Liver (tissue), 9 donors: ENCODE results near the gene PAX6. TPM values are rescaled to one million over a fixed set of nuclear protein-coding genes. Genes with fewer than 3 reads are reported as not detected.

Source experiments
- DNase-seq: peaks from one replicate; pipeline ENCODE4 v3.0.0-alpha.2; 2017; ENCODE audit warnings: low spot score
- H3K27ac ChIP-seq, 2 donors: one replicate each; pipeline ENCODE4 v1.7.0; 2013; ENCODE audit warnings: inconsistent platforms in 2 of 2, low read length in 2 of 2, control low read depth in 1 of 2, low read depth in 1 of 2, mild to moderate bottlenecking in 1 of 2
- H3K27me3 ChIP-seq, 4 donors: one replicate each; pipeline versions ENCODE4 v1.6.1 to v1.7.0; 2013; ENCODE audit warnings: low read length in 3 of 4, inconsistent platforms in 1 of 4, mild to moderate bottlenecking in 1 of 4, moderate library complexity in 1 of 4; ENCODE audit not compliant: control insufficient read depth in 4 of 4, insufficient read depth in 4 of 4
- H3K36me3 ChIP-seq, 4 donors: one replicate each; pipeline versions ENCODE4 v1.6.1 to v1.7.0; 2013; ENCODE audit warnings: low read length in 3 of 4, mild to moderate bottlenecking in 3 of 4, low read depth in 1 of 4, moderate library complexity in 1 of 4; ENCODE audit not compliant: control insufficient read depth in 4 of 4, insufficient read depth in 3 of 4
- H3K4me1 ChIP-seq, 4 donors: one replicate each; pipeline versions ENCODE4 v1.6.1 to v1.7.0; 2013; ENCODE audit warnings: low read length in 3 of 4, mild to moderate bottlenecking in 3 of 4, moderate library complexity in 1 of 4; ENCODE audit not compliant: control insufficient read depth in 4 of 4, insufficient read depth in 4 of 4
- H3K4me3 ChIP-seq, 3 donors: one replicate each; pipeline versions ENCODE4 v1.6.1 to v1.7.0; 2013; ENCODE audit warnings: low read length in 3 of 3, control low read depth in 1 of 3, low read depth in 1 of 3, mild to moderate bottlenecking in 1 of 3
- H3K9ac ChIP-seq, 2 donors: one replicate each; pipeline ENCODE4 v1.7.0; 2013; ENCODE audit warnings: low read length in 2 of 2, mild to moderate bottlenecking in 2 of 2, moderate library complexity in 2 of 2, control low read depth in 1 of 2, low read depth in 1 of 2
- H3K9me3 ChIP-seq, 4 donors: one replicate each; pipeline versions ENCODE4 v1.6.1 to v1.7.0; 2013; ENCODE audit warnings: low read length in 3 of 4; ENCODE audit not compliant: control insufficient read depth in 4 of 4
- EGR1 ChIP-seq, 2 donors: IDR thresholded peaks; 2 replicates each; pipeline ENCODE4 v1.6.1; 2016 to 2018; ENCODE audit warnings: antibody characterized with exemption in 2 of 2, low read depth in 2 of 2
- FOXA1 ChIP-seq: IDR thresholded peaks from 2 replicates; pipeline ENCODE4 v1.6.1; 2016; ENCODE audit warnings: antibody characterized with exemption
- FOXA2 ChIP-seq: IDR thresholded peaks from 2 replicates; pipeline ENCODE4 v1.6.1; 2016; ENCODE audit warnings: antibody characterized with exemption
- GABPA ChIP-seq, 2 donors: IDR thresholded peaks in 1 of 2; conservative IDR thresholded peaks in 1 of 2; 2 replicates each; pipeline ENCODE4 v1.6.1; 2016; ENCODE audit warnings: antibody characterized with exemption in 2 of 2, mild to moderate bottlenecking in 1 of 2, moderate library complexity in 1 of 2
- HNF4G ChIP-seq: IDR thresholded peaks from 2 replicates; pipeline ENCODE4 v1.6.1; 2016; ENCODE audit warnings: antibody characterized with exemption
- JUND ChIP-seq, 2 donors: IDR thresholded peaks; 2 replicates each; pipeline ENCODE4 v1.6.1; 2016; ENCODE audit warnings: antibody characterized with exemption in 2 of 2
- MAX ChIP-seq: IDR thresholded peaks from 2 replicates; pipeline ENCODE4 v1.6.1; 2016; ENCODE audit warnings: antibody characterized with exemption
- NR2F2 ChIP-seq: IDR thresholded peaks from 2 replicates; pipeline ENCODE4 v1.6.1; 2016; ENCODE audit warnings: antibody characterized with exemption
- RAD21 ChIP-seq, 2 donors: IDR thresholded peaks; 2 replicates each; pipeline ENCODE4 v1.6.1; 2016; ENCODE audit warnings: antibody characterized with exemption in 2 of 2, mild to moderate bottlenecking in 2 of 2
- REST ChIP-seq: IDR thresholded peaks from 2 replicates; pipeline ENCODE4 v1.6.1; 2016; ENCODE audit warnings: antibody characterized with exemption, mild to moderate bottlenecking
- RXRA ChIP-seq, 2 donors: IDR thresholded peaks; 2 replicates each; pipeline ENCODE4 v1.6.1; 2017 to 2018; ENCODE audit warnings: antibody characterized with exemption in 2 of 2, mild to moderate bottlenecking in 1 of 2
- SP1 ChIP-seq: IDR thresholded peaks from 2 replicates; pipeline ENCODE4 v1.6.1; 2018; ENCODE audit warnings: antibody characterized with exemption, mild to moderate bottlenecking
- TAF1 ChIP-seq: conservative IDR thresholded peaks from 2 replicates; pipeline ENCODE4 v1.6.1; 2016; ENCODE audit warnings: antibody characterized with exemption, mild to moderate bottlenecking
- YY1 ChIP-seq: IDR thresholded peaks from 2 replicates; pipeline ENCODE4 v1.6.1; 2016; ENCODE audit warnings: antibody characterized with exemption, mild to moderate bottlenecking
- whole genome bisulfite sequencing: extraction: QIAGEN DNeasy Blood & Tissue Kit; methylation state at CpG from one replicate; pipeline ENCODE4 v1.1.7; 2013; 5-methylcytosine and 5-hydroxymethylcytosine counted together
- polyA plus RNA-seq, 2 donors: library from polyadenylated mRNA; stranded (reverse) in 1 of 2; unstranded in 1 of 2; fragments of 200-250 nt in 1 of 2; fragments of >200 nt in 1 of 2; fragmentation: Nextera tagmentation in 1 of 2; extraction: Ambion mirVana in 1 of 2; gene quantifications; one replicate each; pipeline versions ENCODE4 v1.2.1 to v1.2.3, GENCODE V29; 2013 to 2015
- total RNA-seq, 2 donors: library from RNA; depleted of rRNA; stranded (reverse); fragments of >200 nt; gene quantifications; one replicate each; pipeline ENCODE4 v1.2.3, GENCODE V29; 2014
- TF ChIP-seq, protein P1 (sequence below): IDR thresholded peaks from 2 replicates; pipeline ENCODE4 v1.6.1; 2016; ENCODE audit warnings: antibody characterized with exemption
- TF ChIP-seq, protein P2 (sequence below): IDR thresholded peaks from 2 replicates; pipeline ENCODE4 v1.6.1; 2016; ENCODE audit warnings: antibody characterized with exemption
- TF ChIP-seq, protein P3 (sequence below): fragments of 150-350 bp; IDR thresholded peaks from 2 replicates; pipeline ENCODE4 v1.5.1; 2017; ENCODE audit warnings: improper control_type of control experiment, low read depth, low read length; ENCODE audit not compliant: missing input control
- donor health status: healthy.
- donor health status: healthy.
- donor health status: healthy.
- donor health status: healthy.
- donor health status: healthy.

Gene PAX6
- total and polyA plus RNA-seq, 4 donors, result not detected

- TF ChIP-seq RXRA (IDR thresholded peaks at IDR 0.05) (no peak), SP1 (no peak), GABPA (IDR thresholded peaks at IDR 0.05 in 1 of 2, conservative IDR thresholded peaks at IDR 0.05 in 1 of 2) (no peak), FOXA2 (no peak), YY1 (no peak), NR2F2 (no peak), RAD21 (IDR thresholded peaks at IDR 0.05) (no peak), REST (no peak), EGR1 (IDR thresholded peaks at IDR 0.05; ENCODE audit: low read depth in 2 of 2) (no peak), FOXA1 (no peak), MAX (no peak)
- TF ChIP-seq, protein P1, sequence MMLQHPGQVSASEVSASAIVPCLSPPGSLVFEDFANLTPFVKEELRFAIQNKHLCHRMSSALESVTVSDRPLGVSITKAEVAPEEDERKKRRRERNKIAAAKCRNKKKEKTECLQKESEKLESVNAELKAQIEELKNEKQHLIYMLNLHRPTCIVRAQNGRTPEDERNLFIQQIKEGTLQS, result no peak
- H3K9ac ChIP-seq, result no peak overlapping the region
- H3K27ac ChIP-seq, result no peak overlapping the region
- H3K36me3 ChIP-seq, result no peaks in the 10 kb centered on the region
- no peak for DNase-seq
- no peak overlapping the region for H3K4me3 ChIP-seq
- WGBS, result 9% methylated on average over 20 of the region's 20 CpGs
- H3K27me3 ChIP-seq, result peaks cover 0 to 56% (median 37%) of the 10 kb centered on the region in 4 donors
- H3K4me1 ChIP-seq, result peaks cover 16 to 26% (median 21%) of the 10 kb centered on the region in 4 donors
- H3K9me3 ChIP-seq, result peaks cover 0 to 8% (median under 1%) of the 10 kb centered on the region in 4 donors
Observed at GRCh38 chr11:31802609-31802989, 8.5 kb downstream of the PAX6 start.

- no peak for DNase-seq
- TF ChIP-seq EGR1 (IDR thresholded peaks at IDR 0.05; ENCODE audit: low read depth in 2 of 2), result no peak
- TF ChIP-seq RXRA (IDR thresholded peaks at IDR 0.05), result no peak
- TF ChIP-seq FOXA1, result no peak
- TF ChIP-seq RAD21 (IDR thresholded peaks at IDR 0.05), result no peak
- TF ChIP-seq, protein P2, sequence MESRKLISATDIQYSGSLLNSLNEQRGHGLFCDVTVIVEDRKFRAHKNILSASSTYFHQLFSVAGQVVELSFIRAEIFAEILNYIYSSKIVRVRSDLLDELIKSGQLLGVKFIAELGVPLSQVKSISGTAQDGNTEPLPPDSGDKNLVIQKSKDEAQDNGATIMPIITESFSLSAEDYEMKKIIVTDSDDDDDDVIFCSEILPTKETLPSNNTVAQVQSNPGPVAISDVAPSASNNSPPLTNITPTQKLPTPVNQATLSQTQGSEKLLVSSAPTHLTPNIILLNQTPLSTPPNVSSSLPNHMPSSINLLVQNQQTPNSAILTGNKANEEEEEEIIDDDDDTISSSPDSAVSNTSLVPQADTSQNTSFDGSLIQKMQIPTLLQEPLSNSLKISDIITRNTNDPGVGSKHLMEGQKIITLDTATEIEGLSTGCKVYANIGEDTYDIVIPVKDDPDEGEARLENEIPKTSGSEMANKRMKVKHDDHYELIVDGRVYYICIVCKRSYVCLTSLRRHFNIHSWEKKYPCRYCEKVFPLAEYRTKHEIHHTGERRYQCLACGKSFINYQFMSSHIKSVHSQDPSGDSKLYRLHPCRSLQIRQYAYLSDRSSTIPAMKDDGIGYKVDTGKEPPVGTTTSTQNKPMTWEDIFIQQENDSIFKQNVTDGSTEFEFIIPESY, result no peak
- no peak for TF ChIP-seq GABPA (IDR thresholded peaks at IDR 0.05 in 1 of 2, conservative IDR thresholded peaks at IDR 0.05 in 1 of 2)
- TF ChIP-seq SP1, result no peak
- no peak for TF ChIP-seq JUND (IDR thresholded peaks at IDR 0.05)
- TF ChIP-seq, protein P3, sequence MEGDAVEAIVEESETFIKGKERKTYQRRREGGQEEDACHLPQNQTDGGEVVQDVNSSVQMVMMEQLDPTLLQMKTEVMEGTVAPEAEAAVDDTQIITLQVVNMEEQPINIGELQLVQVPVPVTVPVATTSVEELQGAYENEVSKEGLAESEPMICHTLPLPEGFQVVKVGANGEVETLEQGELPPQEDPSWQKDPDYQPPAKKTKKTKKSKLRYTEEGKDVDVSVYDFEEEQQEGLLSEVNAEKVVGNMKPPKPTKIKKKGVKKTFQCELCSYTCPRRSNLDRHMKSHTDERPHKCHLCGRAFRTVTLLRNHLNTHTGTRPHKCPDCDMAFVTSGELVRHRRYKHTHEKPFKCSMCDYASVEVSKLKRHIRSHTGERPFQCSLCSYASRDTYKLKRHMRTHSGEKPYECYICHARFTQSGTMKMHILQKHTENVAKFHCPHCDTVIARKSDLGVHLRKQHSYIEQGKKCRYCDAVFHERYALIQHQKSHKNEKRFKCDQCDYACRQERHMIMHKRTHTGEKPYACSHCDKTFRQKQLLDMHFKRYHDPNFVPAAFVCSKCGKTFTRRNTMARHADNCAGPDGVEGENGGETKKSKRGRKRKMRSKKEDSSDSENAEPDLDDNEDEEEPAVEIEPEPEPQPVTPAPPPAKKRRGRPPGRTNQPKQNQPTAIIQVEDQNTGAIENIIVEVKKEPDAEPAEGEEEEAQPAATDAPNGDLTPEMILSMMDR, result no peak
- TF ChIP-seq REST, result no peak
- TF ChIP-seq, protein P1, result no peak
- TF ChIP-seq NR2F2, result no peak
- TF ChIP-seq TAF1, result no peak
- no peak for TF ChIP-seq HNF4G
- no peak for TF ChIP-seq MAX
- TF ChIP-seq FOXA2, result no peak
- no peaks in the 10 kb centered on the region for H3K36me3 ChIP-seq
- 12% methylated on average over 6 of the region's 6 CpGs for WGBS
- H3K27me3 ChIP-seq, result peaks cover 0 to 54% (median 35%) of the 10 kb centered on the region in 4 donors
- H3K4me1 ChIP-seq, result peaks cover 20 to 29% (median 22%) of the 10 kb centered on the region in 4 donors
- no peak overlapping the region for H3K27ac ChIP-seq
- no peak overlapping the region for H3K9ac ChIP-seq
- H3K9me3 ChIP-seq, result peaks cover 0 to 8% (median under 1%) of the 10 kb centered on the region in 4 donors
- H3K4me3 ChIP-seq, result no peak overlapping the region
Observed at GRCh38 chr11:31802000-31802551, 9.0 kb downstream of the PAX6 start.
